ENCODE data around the gene ADCY2. TPM values are rescaled to one million over a fixed set of nuclear protein-coding genes. Genes with fewer than 3 reads are reported as not detected.
A peak's percentile ranks its signal among the peaks of the same experiment; 100 is the strongest.

Gene ADCY2
- total RNA-seq, 1 experiment from 2014 or later: 31.3 TPM

DNA sequence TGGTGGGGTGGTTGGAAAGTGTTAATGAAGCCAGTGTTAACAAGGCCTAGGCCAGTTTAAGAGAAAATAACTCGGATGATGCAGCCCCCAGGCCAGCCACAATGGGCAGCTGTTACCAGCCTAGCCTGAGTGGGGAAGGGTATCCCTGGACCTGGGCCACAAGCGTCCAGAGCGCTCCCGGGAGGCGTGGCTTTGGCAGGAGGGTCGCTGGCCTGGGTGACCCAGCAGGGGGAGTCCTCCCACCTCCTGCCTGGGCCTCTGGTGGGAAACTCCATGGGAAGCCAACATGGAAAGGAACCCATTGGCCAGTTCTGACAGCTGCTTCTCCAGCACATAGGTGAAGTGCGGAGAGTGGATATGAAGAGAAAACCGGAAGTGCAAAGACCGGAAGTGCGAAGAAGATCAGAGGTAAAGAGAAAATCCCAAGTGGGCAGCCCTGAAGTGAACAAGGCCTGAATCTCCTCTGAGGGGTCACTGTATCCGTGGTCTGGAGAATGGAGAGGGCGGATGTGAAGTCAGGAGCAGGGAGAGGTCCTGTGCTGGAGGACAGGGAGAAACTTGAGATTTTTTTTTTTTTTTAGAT, 79.0 kb downstream of the ADCY2 start:
- Mint-ChIP-seq H3K27me3 (ENCODE audit: low read depth) (no peaks in the 10 kb centered on the region), H3K9me3 (peaks cover 21 to 29% of the 10 kb centered on the region in 2 experiments), H3K4me3 (no peak overlapping the region), H3K36me3 (ENCODE audit: insufficient read depth in 1 of 3, low read depth in 3 of 3) (peaks cover 13 to 42% (median 20%) of the 10 kb centered on the region in 3 experiments), H3K27ac (peak overlapping the region; percentile 4 to 97 (median 79); a peak in 4 of 7 replicates), H3K4me1 (peaks cover 22 to 27% of the 10 kb centered on the region in 2 experiments)
- H4K91ac ChIP-seq (ENCODE audit: insufficient read length, low read depth, low read length): no peak overlapping the region
- H3K23me2 ChIP-seq (ENCODE audit: insufficient read length, low read depth, low read length, poor library complexity, severe bottlenecking): no peaks in the 10 kb centered on the region
- no peak overlapping the region for H2BK20ac ChIP-seq (ENCODE audit: low read depth, low read length, poor library complexity, severe bottlenecking)
- H2BK15ac ChIP-seq (ENCODE audit: low read depth, low read length): no peak overlapping the region
- no peak overlapping the region for H2AFZ ChIP-seq (ENCODE audit: low read length)
- H3K79me1 ChIP-seq (ENCODE audit: insufficient read depth, low read depth, low read length, poor library complexity, severe bottlenecking): peaks cover 2% of the 10 kb centered on the region
- no peak overlapping the region for H2BK12ac ChIP-seq (ENCODE audit: insufficient read length, low read depth, low read length)
- H4K5ac ChIP-seq (ENCODE audit: insufficient read length, low read depth, low read length): no peak overlapping the region
- no peak overlapping the region for H2BK120ac ChIP-seq (ENCODE audit: low read depth, low read length, poor library complexity, severe bottlenecking)
- no peak overlapping the region for H2AK5ac ChIP-seq (ENCODE audit: insufficient read length, low read length)
- no peaks in the 10 kb centered on the region for H3K27me3 ChIP-seq (ENCODE audit: insufficient read depth, low read length)
- H3K4me1 ChIP-seq (ENCODE audit: insufficient read depth, low read length): peaks cover 12% of the 10 kb centered on the region
- WGBS (ENCODE audit: extremely low coverage, insufficient read length, low lambda C conversion rate): no CpG with 5 or more reads among the region's 12 CpGs
- no peak overlapping the region for H3K18ac ChIP-seq (ENCODE audit: insufficient read length, low read depth, low read length)
- peaks cover 8% of the 10 kb centered on the region; the same call in 1 of the 2 replicates for H3K79me2 ChIP-seq (ENCODE audit: insufficient read depth, low read length)
- no peak overlapping the region for H3K4ac ChIP-seq (ENCODE audit: low read depth, low read length)
- H3K4me2 ChIP-seq (ENCODE audit: insufficient read depth, insufficient read length, low read length): no peak overlapping the region
- H4K20me1 ChIP-seq (ENCODE audit: control insufficient read depth, insufficient read depth, insufficient read length): no peaks in the 10 kb centered on the region
- no peak overlapping the region for H2BK5ac ChIP-seq (ENCODE audit: insufficient read length, low read length)
- no peaks in the 10 kb centered on the region for H3K9me3 ChIP-seq (ENCODE audit: control insufficient read depth, low read depth, low read length)
- H4K8ac ChIP-seq (replicated peaks; ENCODE audit: insufficient read length, low read depth, low read length): no peak overlapping the region
- H3K23ac ChIP-seq (ENCODE audit: insufficient read length, low read depth, low read length): no peak overlapping the region
- no peak overlapping the region for H3T11ph ChIP-seq (ENCODE audit: low read length)
- TF ChIP-seq, protein P1, sequence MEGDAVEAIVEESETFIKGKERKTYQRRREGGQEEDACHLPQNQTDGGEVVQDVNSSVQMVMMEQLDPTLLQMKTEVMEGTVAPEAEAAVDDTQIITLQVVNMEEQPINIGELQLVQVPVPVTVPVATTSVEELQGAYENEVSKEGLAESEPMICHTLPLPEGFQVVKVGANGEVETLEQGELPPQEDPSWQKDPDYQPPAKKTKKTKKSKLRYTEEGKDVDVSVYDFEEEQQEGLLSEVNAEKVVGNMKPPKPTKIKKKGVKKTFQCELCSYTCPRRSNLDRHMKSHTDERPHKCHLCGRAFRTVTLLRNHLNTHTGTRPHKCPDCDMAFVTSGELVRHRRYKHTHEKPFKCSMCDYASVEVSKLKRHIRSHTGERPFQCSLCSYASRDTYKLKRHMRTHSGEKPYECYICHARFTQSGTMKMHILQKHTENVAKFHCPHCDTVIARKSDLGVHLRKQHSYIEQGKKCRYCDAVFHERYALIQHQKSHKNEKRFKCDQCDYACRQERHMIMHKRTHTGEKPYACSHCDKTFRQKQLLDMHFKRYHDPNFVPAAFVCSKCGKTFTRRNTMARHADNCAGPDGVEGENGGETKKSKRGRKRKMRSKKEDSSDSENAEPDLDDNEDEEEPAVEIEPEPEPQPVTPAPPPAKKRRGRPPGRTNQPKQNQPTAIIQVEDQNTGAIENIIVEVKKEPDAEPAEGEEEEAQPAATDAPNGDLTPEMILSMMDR (conservative IDR thresholded peaks at IDR 0.05): peak; percentile 37; the same call in 2 of the 3 replicates
- no peak overlapping the region for H3K9ac ChIP-seq (ENCODE audit: extremely low read depth, insufficient read length, low read length)
- no peak overlapping the region for H3K56ac ChIP-seq (ENCODE audit: insufficient read length, low read depth, low read length)
- H3K14ac ChIP-seq (ENCODE audit: insufficient read depth, low read length): no peak overlapping the region; the same call in 1 of the 2 replicates
- DNase-seq: peak; percentile 44
- H3K27ac ChIP-seq (ENCODE audit: insufficient read length, low read depth, low read length): no peak overlapping the region

Measured in H9 (cell line).